GM12873 (cell line): ENCODE results near the gene GAB3.

Source experiments
- TF ChIP-seq, protein P1 (sequence below): IDR thresholded peaks from 2 replicates; pipeline ENCODE4 v1.5.1; 2012; ENCODE audit warnings: low read depth, mild to moderate bottlenecking, moderate library complexity, low read length, control low read depth; ENCODE audit not compliant: insufficient read depth; ENCODE audit errors: missing control alignments

The GAB3 gene

GRCh38 chrX:154727418-154727817 is 23.5 kb downstream of the GAB3 start:
- TF ChIP-seq, protein P1, sequence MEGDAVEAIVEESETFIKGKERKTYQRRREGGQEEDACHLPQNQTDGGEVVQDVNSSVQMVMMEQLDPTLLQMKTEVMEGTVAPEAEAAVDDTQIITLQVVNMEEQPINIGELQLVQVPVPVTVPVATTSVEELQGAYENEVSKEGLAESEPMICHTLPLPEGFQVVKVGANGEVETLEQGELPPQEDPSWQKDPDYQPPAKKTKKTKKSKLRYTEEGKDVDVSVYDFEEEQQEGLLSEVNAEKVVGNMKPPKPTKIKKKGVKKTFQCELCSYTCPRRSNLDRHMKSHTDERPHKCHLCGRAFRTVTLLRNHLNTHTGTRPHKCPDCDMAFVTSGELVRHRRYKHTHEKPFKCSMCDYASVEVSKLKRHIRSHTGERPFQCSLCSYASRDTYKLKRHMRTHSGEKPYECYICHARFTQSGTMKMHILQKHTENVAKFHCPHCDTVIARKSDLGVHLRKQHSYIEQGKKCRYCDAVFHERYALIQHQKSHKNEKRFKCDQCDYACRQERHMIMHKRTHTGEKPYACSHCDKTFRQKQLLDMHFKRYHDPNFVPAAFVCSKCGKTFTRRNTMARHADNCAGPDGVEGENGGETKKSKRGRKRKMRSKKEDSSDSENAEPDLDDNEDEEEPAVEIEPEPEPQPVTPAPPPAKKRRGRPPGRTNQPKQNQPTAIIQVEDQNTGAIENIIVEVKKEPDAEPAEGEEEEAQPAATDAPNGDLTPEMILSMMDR = no peak

DNA sequence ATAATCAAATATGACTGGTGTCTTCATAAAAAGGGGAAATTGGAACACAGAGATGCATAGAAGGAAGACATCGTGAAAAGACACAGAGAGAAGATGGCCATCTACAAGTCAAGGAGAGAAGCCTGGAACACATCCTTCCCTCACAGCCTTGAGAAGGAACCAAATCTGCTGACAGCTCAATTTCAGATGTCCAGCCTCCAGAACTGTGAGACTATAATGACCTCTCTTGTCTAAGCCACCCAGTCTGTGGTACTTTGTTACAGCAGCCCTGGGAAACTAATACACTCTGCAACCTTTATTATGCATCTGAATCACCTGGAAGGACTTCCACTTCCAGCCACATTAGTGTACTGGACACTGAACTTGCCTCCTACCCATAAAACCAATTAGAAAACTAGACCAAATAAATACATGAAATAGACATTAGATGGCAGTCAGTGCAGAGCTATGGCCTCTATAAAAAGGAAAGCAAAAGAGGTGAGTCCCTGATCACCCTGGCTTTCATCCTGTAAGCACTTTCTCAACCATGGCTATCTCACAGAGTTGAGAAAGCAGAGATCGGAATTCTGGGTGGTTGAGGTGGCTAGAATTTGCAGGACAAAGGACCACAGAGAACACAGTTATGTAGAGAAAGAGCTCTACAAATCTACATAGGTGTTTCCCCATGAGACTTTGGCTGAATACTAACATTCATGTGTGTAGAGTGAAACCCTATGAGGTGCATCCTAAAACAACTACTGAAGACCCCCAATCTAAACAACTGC is 25.7 kb downstream of the GAB3 start:
- TF ChIP-seq, protein P1 = no peak

DNA sequence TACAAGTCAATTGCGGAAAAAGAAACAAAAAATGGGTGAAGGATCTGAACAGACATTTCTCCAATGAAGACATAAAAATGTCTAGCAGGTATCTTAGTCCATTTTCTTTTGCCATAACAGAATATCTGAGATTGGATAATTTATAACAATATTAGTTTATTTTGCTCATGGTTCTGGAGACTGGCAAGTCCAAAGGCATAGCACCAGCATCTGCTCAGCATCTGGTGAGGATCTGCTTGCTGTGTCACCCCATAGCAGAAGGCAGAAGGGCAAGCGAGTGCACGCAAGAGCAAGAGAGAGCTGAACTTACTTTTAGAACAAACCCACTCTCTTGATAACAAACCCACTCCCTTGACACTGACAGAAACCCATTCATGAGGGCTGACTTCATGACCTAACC is 29.7 kb downstream of the GAB3 start:
- TF ChIP-seq, protein P1 = no peak

- TF ChIP-seq, protein P1 = no peak
These were observed 30.8 kb downstream of the GAB3 start for GRCh38 chrX:154720067-154720466.

DNA sequence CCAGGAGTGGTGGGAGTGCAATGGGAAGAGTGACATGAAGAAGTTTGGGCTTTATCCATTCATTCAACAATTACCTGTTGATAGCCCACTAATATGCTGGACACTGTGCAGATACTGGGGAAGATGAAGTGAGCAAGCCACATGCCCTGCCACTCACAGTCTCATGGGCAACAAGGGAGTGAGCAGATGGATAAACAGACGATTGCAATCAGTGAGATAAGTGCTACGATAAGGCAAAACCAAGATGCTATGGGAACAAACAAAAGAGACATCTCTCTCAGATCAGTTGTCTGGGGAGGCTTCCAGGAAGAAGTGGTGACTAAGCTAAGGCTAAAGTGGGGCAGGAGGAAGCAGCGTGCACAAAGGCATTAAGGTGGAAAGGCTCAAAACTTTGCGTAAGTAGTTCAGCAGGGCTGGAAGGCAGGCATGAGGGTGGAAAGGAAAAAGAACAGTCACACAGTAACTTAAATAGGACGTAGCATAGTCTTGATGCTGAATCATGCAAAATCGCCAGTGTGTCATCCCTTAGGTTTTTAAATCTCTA is 31.7 kb downstream of the GAB3 start:
- TF ChIP-seq, protein P1 = no peak

GRCh38 chrX:154718616-154719015 is 32.3 kb downstream of the GAB3 start:
- TF ChIP-seq, protein P1 = no peak

DNA sequence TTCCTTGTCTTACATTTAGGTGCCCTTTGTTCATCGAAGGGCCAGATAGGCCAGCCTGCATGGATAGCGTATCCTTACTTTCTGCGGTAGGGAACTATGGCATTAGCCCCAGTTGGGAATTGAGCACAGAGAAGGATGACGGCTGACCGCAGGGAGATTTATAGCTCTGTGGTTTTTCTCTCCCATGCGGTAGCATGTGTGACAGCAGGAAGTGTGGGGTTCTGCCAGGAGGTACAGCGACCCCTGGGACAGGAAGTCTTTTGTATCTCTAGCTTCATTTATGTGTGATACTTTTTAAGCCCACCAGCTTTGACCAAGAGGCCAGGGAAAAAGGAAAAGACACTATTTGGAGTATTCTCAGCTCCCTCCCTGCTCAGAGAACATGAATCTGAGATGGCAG is 33.1 kb downstream of the GAB3 start:
- TF ChIP-seq, protein P1 = no peak
